Suppressor macrophage treated with lipopolysaccharide for 4 hours (primary cell): Measurements from ENCODE around the gene KLHL29.

Source experiments
- DNase-seq: peaks from one replicate; pipeline ENCODE4 v3.0.0-alpha.2; 2020

Gene KLHL29

GRCh38 chr2:23557455-23557854, 172.5 kb downstream of the KLHL29 start:
- no peak for DNase-seq

DNA sequence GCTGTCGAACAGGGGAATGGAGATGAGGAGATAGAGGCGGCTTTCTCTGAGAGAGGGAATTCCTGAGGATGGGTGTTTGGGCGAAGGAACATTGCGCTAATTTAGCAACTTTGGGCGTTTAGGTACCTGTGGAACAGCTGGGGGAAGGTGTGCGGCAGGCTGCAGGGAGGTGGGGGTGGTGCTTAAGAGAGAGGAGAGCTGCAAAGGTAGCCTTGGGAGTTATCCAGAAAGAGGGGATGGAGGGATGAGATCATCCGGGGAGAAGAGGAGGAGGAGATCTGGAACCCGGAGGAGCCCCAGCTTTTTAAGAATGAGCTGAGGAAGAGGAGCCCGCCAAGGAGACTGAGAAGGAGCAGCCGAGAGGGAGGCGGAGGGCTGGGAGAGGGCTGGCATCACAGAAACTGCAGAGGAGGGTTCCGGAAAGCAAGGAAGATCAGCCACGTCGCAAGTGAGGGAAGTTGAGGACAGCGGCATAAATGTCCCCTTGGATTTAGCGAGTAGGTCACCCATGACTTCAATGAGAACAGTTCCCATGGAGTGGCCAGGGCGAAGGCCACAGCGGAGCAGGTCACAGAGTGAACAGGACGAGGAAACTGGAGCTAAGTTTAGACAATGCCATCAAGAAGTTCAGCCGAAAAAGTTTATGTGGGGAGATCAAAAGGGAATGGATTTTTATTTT, 174.7 kb downstream of the KLHL29 start:
- no peak for DNase-seq

GRCh38 chr2:23561088-23561487, 176.1 kb downstream of the KLHL29 start:
- no peak for DNase-seq

DNA sequence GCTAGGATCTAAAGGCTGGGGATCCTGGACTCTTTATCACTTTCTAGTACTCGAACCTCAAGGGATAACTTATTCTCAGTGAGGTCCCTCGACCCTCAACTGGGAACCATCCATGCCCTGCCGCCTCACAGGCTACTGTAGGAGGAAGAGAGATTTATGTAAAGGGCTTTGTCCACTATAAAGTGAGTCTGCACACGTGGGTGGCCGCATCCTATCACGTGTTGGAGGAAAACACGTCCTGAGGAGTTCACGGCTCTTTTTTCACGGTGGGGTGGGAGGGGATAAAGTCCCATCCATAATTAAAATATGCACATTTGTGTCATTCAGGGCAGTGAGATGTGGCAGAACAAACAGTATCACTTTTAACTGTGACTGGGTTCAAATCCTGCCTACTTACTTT, 176.6 kb downstream of the KLHL29 start:
- no peak for DNase-seq

GRCh38 chr2:23562143-23562542, 177.2 kb downstream of the KLHL29 start:
- DNase-seq, result no peak

DNA sequence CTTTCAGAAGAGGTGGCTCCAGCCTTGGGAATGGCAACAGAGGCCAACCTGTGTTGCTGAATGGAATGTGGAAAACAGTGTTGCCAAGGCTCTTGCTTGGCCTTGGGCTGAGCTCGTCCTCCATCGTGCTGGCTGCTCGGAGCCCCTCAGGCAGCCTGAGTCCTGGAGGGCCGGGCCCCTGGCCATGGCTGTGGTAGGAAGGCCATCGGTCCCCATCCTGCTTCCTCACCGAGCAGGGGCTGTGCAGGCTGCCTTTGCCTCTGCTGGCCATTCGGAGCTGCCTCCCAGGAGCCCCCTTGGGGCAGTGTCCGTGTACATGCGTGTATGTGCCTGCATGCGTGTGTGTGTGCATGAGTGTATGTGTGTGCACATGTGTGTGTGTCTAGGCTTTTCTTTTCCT, 178.2 kb downstream of the KLHL29 start:
- no peak for DNase-seq

DNA sequence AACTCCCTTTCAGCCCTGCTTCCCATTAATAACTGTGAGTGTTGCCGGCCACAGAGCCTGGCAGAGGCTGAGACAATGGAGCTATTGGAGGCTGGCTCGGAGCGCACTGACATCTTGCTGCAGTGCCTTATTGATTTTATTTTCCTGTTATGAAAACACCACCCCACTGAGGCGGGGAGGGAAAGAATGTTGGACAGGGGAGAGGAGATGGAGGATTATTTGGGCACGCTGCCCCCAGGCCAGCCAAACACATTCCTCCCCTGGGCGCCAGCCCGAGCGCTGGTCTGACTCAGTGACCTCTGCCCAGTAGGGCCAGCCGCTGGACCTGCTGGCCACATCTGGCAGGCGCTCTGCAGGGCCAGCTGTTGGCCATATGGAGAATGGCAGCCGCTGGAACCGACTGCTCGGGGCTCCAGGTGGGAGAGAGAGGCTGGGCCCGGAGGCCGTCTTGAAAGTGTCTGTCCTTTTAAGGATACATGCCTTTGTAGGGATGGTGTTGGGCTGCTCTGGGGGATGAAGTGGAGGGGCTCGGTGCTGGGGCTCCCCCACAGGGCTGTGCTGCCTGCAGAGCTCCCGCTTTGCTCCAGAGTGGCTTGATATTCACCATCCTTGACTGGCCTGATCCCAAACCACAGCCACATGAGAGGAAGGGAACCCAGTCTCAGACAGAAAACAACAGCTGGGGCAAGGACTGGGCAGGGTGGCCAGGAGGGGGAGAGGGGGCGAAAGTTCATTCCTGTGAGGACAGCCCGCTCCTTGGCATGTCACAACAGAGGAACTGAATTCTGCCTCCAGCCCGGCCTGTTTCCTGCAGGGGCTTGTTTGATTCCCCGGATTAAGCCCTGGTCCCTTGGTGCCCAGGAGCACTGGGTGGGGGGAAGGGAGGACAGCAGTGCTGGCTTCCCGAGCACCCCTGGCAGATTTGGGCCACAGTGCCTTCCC, 179.0 kb downstream of the KLHL29 start:
- DNase-seq, result no peak

GRCh38 chr2:23564615-23564960, 179.6 kb downstream of the KLHL29 start:
- no peak for DNase-seq

DNA sequence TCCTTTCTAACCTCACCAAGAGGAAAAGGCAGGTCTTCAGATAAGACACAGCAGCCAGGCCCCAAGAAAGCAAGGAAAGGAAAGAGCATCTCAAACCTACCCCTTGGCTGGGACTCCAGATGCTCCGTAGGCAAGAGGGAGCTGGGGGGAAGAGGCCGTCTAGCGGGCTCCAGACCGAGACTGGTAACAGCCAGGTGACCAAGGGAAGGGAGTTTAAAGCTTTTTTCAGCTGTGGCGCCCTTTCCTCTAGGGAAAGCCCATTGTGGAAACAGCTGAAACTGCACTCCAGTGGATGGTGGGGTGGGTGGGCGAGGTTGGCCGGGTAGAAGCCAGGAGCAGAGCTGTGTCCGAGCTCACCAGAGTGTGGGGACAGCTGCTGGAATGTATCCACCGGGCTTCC, 180.4 kb downstream of the KLHL29 start:
- no peak for DNase-seq

DNA sequence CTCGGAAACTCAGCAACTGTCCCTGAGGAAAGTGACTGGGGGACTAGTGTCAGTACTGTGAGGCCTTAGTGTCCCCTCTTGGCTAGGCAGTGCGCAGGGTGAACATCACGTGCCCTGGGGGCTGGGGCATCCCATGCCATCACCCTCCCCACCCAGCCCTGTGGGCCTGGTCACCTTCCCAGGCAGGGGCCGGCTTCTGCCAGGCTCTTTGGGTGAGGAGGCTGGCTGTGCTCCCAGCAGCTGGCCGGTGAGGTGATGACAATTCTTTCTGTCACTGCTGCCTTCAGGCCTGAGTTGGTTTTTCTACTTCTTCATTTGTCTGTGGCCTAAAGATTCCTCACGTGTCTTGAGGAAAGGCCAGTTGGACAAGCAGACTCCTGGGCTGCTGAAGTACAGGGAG, 180.8 kb downstream of the KLHL29 start:
- DNase-seq, result no peak

- DNase-seq, result no peak
Observed at GRCh38 chr2:23566241-23567142, 181.5 kb downstream of the KLHL29 start.

GRCh38 chr2:23567161-23567756, 182.3 kb downstream of the KLHL29 start:
- no peak for DNase-seq

- no peak for DNase-seq
Observed at GRCh38 chr2:23568211-23568610, 183.2 kb downstream of the KLHL29 start.

DNA sequence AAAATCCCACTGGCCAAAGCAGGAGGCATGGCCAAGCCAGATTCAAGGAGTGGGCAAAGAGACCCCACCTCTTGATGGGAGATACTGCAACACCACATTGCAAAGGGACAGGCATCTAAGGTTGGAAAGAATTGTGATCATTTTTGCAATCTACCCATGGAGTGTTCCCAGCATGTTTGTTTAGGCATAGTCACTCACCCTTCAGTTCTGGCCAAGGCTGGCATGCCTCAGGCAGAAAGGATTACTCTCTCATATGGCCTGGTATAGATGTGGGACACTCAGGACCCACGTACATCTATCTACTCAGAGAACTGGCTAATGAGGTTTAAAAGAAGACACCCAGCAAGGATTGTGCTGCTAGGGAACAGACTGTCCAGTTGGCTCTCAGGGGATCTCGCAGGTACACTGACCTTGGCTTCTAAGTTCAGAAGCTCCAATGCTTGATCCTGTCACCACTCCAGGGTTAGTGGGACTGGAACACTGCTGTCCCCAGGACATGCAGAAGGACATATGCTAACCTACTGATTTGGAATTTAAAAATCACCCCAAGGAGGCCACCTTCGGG, 183.7 kb downstream of the KLHL29 start:
- DNase-seq, result no peak

GRCh38 chr2:23569761-23570365, 184.9 kb downstream of the KLHL29 start:
- DNase-seq, result no peak

GRCh38 chr2:23571085-23571484, 186.1 kb downstream of the KLHL29 start:
- DNase-seq, result no peak

DNA sequence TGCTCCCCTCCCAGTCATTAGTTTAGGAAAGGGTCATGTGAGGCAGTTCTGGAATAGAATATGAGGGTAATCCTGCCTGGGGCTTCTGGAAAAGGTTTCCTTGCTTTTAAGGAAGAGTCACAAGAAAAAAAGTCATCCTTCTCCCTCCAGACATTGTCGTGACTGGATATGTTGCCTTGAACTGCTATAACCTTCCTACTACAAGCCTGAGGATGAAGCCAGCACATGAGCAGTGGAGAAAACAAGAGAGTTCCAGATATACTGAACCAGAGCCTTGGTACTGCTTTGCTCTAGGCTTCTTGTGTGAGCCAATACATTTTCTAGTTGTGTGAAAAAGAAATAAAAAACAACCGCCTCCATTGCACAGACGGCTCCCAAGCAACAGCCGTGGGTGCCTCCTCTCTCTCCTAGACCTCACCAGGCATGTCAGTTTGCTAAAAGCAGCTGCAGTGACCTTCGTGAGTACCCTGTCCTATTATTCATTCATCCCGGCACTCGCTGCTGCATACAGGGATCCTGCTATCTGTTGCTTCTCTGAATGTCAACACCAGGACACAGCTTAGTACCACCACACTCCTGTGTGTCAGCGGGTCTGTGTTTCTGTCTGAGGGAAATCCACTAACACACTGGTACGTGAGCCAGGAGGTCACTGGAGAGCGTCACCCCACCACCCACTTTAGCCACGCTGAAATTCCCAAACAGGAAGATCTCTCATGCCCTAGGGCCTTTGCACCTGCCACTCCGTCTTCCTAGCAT, 186.7 kb downstream of the KLHL29 start:
- DNase-seq, result no peak

DNA sequence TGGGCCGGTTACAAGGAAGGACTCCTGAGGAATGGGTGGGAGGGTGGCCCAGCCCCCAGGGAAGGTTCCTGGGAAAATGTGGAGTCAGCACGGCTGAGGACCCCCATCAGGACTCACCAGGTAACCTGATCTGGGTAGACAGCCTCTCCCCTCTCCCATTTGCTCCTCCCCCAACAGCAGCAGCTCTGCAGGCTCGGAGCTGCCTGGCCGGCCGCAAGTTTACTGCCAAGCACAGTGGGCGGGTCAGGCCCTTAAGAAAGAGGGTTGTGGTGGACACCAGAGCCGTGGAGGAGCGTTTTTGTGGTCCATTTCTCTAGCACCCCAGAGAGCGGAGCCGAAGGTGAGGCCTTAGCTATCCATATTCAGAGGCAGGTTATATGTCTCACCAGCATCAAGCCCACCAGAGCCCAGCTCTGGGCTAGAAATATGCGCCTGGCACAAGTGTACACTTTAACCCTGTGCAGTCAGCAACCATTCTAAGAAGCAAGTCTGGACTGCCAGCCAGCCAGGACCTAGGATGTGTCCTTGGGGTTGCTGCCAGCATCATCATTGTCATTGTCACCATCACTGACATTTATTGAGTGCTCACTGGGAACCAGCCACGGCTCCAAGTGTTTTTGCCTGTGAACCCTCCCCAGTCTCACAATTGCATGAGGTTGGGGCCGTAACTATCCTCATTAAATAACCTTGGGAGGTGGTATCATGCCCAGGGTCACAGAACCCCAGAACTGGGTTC, 190.1 kb downstream of the KLHL29 start:
- DNase-seq, result no peak

GRCh38 chr2:23578964-23579671, 194.1 kb downstream of the KLHL29 start:
- DNase-seq, result no peak

DNA sequence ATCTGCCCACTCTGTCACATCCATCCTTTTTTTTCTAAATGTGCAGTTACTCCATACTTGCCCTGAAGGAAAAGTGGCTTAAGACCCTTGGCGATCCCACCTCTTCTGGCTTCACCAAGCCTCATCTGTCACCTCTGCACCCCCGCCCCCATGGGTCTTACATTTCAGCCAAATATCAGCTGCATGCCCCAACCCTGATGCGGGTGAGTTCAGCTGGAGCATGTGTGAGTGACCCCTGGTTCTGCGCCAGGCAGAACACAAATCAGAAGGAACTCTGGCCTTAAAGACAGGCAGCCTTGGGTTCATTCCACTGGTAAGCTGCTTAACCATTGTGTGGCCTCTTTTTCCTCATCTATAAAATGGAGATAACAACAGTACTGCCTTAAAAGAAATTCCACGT, 194.7 kb downstream of the KLHL29 start:
- DNase-seq, result no peak
